HG03103 (cell line): Measurements from ENCODE around the gene SUPT4H1.

Experiments
- ATAC-seq: cut with Tn5 transposase; IDR thresholded peaks from one replicate; pipeline ENCODE4 v1.9.1; 2021; ENCODE audit warnings: low read depth; ENCODE audit not compliant: unreplicated experiment

SUPT4H1 gene

DNA sequence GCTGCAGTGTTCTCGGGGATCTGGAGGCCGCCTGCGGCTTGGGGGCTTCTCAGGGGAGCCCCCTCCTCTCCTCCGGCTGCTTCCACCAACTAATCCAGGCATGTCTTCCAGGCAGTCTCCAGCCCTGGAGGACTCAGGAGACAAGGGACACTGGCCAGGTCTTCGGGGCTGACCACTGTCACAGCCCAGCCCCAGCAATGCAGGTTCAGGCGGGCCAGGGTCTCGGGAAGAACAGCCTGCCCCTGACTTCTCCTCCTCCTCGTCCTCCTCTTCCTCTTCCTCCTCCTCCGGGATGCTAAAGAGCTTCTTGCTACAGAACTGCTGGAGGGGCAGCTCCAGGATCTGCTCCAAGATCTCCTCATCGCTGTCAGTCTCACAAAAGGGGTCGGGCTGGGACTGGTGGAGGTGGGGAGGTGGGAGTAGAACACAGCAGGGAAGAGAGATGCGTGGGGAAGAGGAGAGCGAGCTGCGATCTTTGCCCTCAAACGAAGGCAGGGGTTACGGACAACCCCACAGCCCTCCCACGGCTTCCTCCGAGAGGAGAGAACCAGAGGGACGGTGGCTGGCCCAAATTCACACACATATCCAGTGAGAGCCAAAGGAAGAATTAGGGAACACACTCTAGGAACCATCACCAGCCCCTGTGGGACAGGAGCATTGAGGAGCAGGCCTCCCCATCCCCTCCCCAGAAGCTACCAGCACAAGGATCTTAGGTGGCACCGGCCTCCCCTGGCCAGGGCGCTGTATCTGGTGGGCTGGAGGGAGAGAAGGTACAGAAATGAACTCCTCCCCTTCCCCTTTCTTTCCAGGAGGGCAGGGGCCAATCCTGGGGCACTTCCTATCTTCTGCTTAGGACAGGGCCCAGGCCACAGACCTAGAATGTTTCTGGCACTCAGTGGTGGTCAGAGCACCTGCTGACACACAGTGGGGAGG is 42.8 kb downstream of the SUPT4H1 start:
- no peak for ATAC-seq

DNA sequence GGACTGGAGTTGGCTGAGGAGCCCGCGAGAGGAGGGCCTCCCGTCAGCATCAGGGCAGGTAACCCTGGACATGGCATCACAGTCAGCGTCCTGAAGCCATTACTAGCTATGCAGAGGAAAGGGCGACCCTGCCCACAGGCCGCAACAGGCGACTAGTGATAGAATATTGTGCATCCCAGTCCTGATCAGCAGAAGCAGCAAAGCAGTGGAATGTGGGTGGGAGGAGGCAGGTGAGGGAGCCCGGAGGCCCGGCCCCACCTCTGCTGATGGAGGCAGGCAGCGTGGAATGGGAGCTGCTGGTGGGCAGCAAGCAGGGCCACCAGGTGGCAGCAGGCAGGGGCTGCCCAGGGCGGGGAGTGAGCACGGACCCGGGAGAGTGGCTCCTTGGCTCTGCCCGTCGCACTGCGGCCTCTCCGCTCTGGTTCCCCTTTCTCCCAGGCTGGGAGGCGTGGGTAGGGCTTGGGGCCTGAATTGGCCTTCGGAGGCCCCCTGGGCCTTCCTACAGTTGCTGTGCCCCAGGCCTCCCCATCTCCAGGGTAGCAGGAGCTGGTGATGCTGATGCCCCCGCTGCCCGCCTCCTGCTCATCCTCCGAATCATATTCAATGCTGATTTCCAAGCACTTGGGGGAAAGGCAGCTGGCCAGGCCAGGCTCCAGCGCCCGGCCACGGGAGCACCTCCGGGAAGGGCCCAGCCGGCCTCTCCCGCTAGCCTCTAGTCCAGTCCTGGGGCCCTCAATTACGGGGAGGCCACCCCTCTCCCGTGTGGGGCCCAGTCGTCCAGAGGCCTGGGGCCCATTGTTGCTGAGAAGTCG is 43.6 kb downstream of the SUPT4H1 start:
- no peak for ATAC-seq

DNA sequence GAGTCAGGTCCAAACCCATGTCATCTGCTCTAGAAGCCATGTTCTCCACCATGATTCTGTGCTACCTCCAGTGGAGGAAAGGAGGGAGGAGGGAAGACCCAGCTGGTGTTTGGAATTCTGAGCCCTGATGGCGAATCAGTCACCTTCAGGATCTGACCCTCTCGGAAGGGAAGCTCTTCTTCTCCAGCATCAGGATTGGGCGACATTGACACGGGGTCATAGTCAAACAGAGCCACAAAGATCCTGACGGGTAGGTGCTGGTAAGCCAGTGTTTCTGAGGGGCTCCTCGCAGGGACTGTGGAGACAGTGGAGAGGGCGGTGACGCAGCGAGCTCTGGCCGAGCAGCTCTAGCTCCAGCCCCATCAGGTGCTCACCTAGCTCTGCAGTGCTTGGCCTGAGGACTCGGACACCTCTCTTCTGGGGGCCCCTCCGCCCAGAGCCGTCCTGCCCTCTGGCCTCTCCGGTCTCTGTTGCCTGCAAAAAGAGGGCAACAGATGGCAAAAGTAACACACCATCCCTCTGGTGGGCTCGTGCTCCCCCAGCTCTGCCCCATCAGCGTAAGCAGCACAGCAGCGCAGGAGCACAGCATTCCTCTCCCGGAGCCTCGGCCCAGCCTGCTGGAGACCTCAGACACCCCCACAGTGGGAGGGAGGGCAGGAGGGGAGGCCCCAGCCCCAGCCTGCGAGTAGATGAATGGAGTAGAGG is 44.4 kb downstream of the SUPT4H1 start:
- ATAC-seq = no peak

DNA sequence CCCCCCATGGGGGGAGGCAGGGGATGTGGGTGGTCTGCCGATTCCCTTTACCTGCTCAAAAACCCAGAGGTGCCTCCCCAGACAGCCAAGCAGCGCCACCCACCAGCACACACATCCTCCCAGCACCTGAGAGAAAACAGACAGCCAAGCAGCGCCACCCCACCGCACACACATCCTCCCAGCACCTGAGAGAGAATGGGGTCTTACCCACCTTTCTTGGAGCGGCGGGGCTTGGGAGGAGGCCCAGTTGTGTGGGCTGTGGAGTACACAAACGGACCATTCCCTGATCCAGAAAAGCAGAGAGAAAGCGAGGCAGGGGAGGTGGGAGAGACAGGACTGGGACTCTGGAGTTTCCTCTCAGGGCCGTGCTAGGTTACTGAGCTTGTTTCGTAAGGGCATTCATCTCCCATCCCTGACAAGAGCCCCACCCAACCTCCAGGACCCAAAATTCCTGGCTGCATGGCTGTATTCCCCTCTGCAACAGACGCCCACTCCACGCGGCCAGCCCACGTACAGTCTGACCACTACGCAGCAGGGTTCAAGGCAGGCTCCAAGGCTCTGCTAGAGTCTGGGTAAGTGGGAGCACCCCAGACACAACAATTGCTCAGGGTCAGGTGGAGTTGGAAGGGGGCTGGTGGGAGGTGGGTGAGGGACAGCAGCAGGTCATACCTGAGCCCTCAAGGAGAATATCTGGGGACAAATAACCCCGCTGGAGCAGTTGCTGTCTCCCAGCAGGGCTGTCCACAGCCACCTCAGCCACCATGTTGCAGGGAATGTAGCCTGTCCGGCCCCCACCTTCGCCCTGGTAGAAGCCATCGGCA is 45.7 kb downstream of the SUPT4H1 start:
- ATAC-seq = no peak

DNA sequence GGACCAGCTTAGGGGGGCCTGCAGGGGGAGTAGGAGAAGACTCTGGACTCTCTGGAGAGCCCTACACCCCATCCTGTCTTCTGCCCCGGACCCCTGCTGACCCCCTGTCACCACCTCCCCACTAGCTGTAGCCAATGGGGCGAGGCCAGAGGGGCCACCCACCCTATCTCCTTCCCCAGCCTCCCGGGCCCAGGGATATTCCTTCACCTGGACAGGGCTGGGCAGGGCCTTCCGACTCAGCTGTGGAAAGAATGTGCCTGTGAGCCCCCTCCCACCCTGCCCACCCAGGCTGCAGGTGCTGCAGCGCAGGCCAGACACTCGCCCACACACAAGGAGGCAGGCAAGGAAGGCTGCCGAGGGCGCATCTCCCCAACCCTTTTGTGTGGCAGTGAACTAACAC is 46.4 kb downstream of the SUPT4H1 start:
- ATAC-seq = no peak

DNA sequence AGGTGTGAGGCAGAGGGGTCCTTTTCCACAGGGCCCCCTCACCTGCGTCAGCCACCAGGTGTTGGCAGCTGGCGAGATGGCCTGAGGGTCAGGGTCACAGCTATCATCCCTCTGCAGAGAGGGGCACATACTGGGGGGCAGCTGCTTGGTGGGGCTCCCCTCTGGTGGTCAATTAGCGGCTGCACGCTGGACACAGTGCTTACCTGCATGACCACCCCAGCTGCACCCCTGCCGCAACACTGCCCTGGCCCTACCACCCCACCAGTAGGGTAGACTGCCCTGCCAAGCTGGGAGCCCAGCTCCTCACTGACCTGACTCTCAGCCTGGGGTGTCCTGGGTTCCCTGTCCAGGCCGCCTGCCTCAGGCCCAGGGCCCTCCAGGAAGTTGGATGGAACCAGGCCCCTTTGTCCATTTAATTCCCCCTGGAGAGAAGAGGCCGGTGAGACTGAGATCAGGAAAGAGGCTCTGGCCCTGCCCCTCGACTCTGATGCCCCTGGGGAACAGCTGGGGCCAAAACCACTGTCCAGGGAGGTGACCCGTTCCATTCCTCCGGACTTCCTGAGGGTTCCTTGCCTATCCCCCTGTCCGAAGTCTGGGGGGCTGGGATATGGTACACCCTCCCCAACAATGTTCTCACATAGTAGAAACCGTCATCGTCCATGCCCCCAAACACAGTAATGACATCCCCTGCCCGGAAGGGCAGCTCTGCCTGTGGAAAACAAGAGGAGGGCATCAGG is 47.1 kb downstream of the SUPT4H1 start:
- ATAC-seq = no peak

DNA sequence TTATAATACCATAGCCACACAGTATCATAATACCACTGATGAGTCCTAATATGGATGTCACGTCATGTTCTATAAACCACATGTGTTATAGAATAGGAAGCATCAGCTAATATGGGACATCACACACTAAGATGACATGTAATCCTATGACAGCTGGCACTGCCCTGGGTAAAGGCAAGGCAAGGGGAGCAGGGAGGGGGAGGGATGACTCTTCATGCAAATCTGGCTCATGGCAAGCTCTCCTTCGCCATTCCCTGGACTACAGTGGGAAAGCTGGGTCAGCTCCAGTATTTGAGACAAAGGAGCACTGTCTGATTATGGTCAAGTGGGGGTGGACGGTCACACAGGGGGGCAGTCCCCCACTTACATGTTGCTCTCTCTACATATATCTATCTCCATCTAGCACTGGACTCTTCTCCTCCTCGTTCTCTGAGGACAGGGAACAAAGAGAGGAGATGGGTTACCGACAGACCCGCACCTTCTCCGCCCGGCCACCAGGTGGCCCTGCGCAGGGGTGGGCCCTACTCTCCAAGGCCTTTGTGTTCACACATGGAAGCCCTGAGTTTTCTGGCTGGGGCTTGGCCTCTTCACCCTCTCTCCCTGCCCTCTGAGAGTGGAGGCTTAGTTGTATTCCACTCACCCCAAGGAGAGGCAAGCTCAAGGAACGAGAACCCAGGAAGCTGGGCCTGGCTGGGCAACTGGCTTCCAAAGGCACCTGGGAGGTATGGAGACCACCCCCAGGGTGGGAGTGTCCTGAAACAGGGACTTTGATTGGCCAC is 47.8 kb downstream of the SUPT4H1 start:
- no peak for ATAC-seq

DNA sequence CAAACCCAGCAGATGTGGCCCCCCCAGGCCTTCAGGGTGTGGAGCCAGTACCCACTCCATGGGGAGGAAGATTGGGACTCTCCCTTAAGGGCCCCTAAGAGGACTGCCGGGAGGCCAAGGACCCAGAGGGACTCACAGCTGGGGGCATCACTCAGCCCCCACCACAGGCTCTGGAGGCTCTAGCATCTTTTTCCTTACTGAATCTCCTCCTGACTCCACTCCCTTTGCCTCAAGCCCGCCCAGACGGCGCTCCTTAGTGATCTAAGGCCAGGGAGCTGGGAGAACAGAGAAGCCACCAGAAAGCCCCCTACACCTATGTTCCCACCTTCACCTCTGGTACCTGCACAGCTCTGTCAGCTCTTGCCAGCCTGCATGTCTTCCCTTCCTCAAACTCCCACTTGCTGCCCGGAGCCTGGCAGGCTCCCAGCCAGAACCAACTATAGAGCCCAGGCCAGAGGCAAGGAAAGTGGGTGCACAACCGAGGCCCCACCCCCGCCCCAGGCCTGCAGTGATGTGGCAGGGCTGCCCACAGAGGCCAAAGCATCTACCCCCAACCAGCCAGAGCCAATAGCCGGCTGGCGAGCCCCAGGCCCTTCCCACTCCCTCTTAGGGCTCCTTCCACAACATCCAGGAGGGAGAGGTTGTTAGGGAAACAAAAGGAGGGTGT is 48.9 kb downstream of the SUPT4H1 start:
- ATAC-seq = no peak

DNA sequence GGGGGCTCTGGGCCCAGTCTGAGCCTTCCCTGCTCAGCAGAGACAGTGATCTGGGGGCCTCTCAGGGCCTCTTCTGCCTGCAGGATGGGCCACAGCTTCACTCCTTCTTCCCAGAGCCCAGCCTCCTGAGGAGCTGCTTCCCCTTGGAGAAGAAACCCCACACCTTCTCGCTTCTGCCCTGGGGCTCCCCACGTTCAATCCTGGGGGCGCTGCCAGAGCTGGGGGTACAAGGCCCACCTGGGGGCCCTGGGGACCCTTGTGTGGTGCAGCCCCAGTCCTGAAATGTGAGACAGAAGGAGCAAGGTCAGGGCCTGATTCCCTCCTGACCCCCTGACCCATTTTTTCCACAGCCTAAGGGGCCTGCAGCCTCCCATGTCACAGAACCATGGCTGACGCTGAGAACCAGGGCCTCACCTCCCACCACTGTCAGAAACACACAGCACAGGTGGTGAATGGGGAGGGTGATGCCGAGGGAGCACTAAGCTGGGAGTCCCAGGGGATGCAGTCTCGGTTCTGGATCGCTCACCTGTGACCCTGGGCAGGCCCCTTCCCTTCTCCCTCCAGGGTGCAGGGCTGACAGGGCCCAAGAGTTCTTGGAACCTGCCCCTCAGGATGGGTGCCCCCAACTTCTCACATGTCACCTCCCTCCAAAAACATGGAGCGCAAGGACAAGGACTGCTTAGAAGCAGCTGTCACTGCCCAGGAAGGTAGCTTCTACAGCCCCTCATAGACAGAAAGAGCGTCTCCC is 49.7 kb downstream of the SUPT4H1 start:
- no peak for ATAC-seq

DNA sequence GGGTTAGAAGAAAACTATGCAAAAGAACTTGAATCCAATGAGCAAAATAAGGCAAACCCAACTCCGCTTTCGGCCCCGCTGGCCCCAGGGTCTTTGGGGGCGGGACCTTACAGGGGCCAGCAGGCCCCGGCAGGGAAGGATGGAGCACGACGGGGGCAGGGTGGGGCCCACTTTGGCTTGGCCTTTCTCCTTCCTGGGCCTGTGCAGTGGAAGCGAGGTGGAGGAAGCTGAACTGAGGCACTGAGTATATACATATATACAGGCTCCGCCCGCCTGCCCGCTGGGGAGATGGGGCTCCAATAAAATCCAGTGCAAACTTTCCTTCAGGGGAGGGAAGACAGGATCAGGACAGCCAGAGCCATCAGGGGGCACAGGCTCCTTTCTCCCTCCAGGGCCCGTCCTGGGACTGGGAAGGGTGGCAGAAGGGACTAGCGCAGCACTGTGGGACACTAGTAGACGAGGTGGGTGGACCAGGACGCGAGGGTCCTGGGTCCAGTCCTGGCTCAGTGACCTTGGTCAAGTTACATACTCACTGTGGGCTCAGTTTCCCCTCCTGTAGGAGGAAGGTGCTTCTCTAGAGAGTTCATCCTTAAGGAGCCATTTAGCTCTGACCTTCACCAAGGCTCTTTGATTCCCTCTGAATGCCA is 50.4 kb downstream of the SUPT4H1 start:
- ATAC-seq = no peak

DNA sequence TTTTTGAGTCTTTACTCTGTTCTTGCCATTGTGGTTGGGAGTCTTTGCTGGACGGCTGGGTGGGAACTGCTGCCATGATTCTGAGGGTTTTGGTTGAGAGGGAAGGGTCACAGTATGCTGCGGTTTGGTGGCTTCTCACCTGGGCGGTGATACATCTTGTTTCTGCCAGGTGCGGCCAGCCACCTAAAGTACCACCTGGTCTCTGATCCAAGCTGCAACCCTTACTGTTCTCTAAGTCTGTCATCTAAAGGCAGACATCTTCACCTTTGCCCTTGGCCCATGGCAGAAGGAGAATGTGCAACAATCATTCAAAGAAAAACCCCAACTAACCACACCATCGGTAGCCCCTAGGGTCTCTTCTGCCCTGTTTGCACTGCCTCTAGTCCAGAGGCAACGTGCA is 51.7 kb downstream of the SUPT4H1 start:
- no peak for ATAC-seq
